Measurements from ENCODE around the gene DDOST.

DNA sequence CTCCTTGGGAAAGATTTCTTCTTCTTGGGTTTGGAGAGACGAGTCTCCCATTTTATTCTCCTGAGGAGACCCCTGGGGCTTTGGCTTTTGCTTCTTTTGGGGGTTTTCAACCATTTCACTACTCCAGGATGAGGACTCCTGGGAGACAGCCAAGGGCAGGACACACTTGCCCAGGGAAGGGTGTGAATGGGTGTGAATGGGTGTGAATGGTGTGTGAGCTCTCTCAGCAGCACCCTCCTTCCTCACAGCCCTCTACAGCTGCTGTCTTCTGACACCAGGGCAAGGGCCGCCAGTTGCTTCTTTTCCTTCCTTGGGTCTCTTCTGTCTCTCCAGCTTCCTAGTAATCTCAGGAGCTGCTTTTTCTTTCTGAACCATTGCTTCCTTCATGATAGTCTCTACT is 32.5 kb upstream of the DDOST start:
- TF ChIP-seq, protein P1, sequence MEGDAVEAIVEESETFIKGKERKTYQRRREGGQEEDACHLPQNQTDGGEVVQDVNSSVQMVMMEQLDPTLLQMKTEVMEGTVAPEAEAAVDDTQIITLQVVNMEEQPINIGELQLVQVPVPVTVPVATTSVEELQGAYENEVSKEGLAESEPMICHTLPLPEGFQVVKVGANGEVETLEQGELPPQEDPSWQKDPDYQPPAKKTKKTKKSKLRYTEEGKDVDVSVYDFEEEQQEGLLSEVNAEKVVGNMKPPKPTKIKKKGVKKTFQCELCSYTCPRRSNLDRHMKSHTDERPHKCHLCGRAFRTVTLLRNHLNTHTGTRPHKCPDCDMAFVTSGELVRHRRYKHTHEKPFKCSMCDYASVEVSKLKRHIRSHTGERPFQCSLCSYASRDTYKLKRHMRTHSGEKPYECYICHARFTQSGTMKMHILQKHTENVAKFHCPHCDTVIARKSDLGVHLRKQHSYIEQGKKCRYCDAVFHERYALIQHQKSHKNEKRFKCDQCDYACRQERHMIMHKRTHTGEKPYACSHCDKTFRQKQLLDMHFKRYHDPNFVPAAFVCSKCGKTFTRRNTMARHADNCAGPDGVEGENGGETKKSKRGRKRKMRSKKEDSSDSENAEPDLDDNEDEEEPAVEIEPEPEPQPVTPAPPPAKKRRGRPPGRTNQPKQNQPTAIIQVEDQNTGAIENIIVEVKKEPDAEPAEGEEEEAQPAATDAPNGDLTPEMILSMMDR (IDR thresholded peaks at IDR 0.05; ENCODE audit: low read depth, low read length), result no peak
- TF ChIP-seq POLR2A (IDR thresholded peaks at IDR 0.05; ENCODE audit: extremely low read depth, insufficient read length), result no peak
- TF ChIP-seq MYC (IDR thresholded peaks at IDR 0.05; ENCODE audit: low read depth, low read length), result no peak
